Pancreas (tissue), 10 donors: Measurements from ENCODE around the gene ZMIZ1. TPM values are rescaled to one million over a fixed set of nuclear protein-coding genes. Genes with fewer than 3 reads are reported as not detected.

Experiments
- ATAC-seq, 4 donors: fragments of 200-7000 bp; cut with Tn5 transposase; one replicate each; pipeline versions ENCODE4 v1.8.0 to v1.9.1; 2020; ENCODE audit warnings: mild to moderate bottlenecking in 4 of 4, moderate library complexity in 4 of 4
- DNase-seq, 6 donors: peaks; one replicate each; pipeline ENCODE4 v3.0.0-alpha.2; 2020
- FAIRE-seq: peaks from 2 replicates; lab custom pipeline; 2012; peaks lifted over from hg19 to GRCh38; lab: Jason Lieb, UNC
- H3K27ac ChIP-seq, 4 donors: fragments of 200-600 bp; sonication (generic); 1 replicate in 3 of 4; 2 replicates in 1 of 4; pipeline versions ENCODE4 v1.5.0 to v1.8.0; 2020
- H3K27me3 ChIP-seq, 4 donors: fragments of 200-600 bp; one replicate each; pipeline ENCODE4 v1.8.0; 2021
- H3K36me3 ChIP-seq, 3 donors: fragments of 200-600 bp; sonication (generic) in 1 of 3; one replicate each; pipeline versions ENCODE4 v1.5.0 to v1.8.0; 2020 to 2021
- H3K4me1 ChIP-seq, 3 donors: fragments of 200-600 bp; one replicate each; pipeline ENCODE4 v1.8.0; 2021
- H3K4me3 ChIP-seq, 4 donors: fragments of 200-600 bp; sonication (generic) in 2 of 4; one replicate each; pipeline versions ENCODE4 v1.5.0 to v1.8.0; 2020 to 2021
- H3K9me3 ChIP-seq, 4 donors: fragments of 200-600 bp; one replicate each; pipeline ENCODE4 v1.8.0; 2021
- CTCF ChIP-seq, 4 donors: fragments of 200-600 bp; sonication (generic) in 3 of 4; IDR thresholded peaks; one replicate each; pipeline versions ENCODE4 v1.5.0 to v1.8.0; 2021; ENCODE audit warnings: antibody characterized with exemption in 4 of 4
- WGBS, 2 donors: extraction: QIAGEN DNeasy Blood & Tissue Kit; methylation state at CpG; one replicate each; pipeline ENCODE4 v1.1.7; 2013; 5-methylcytosine and 5-hydroxymethylcytosine counted together
- intact Hi-C, 3 donors: fragments of 100-400 bp; cut with DNase I; formaldehyde crosslinking; loops; one replicate each; pipeline versions ENCODE4 v1.11.1 to v1.14.2; 2022
- polyA plus RNA-seq, 2 donors: library from polyadenylated mRNA; stranded (reverse); fragments of 200-250 nt; gene quantifications; one replicate each; pipeline ENCODE4 v1.2.3, GENCODE V29; 2013
- total RNA-seq, 6 donors: library from RNA; stranded (reverse); fragmentation: NEBNext Ultra II Directional in 4 of 6; extraction: Animal tissue kit (Norgen Biotek cat#: 25700) in 4 of 6; gene quantifications; one replicate each; pipeline versions ENCODE4 v1.2.1 to v1.2.4, GENCODE V29; 2021 to 2023
- donor health status: healthy with polysubstance abuse.
- donor health status: DM: no; HTN: no; CAD: no; lungs with moderate emphysema.
- donor health status: DM: no; HTN: no; CAD: no.
- donor health status: control.
- donor health status: control.
- donor health status: Bipolar disorder and iron deficiency.
- donor health status: DM: yes; HTN: yes; CAD: no.
- donor health status: DM: no; HTN: no; CAD: no.
- donor health status: DM: no; HTN: no; CAD: no.
- donor health status: DM: yes; HTN: yes; CAD: no.

Gene ZMIZ1
- total and polyA plus RNA-seq, 8 donors, result 14.5 to 45.0 (median 21.9) TPM

GRCh38 chr10:79147796-79148451 is 79.2 kb downstream of the ZMIZ1 start:
- DNase-seq, result peak in 1 of 6 donors; percentile 61
- Histone ChIP-seq H3K4me1 (peaks cover 4 to 40% (median 13%) of the 10 kb centered on the region in 3 donors), H3K36me3 (no peaks in the 10 kb centered on the region), H3K9me3 (no peaks in the 10 kb centered on the region), H3K4me3 (no peak overlapping the region), H3K27ac (peak overlapping the region; percentile 23 to 78 (median 57)), H3K27me3 (no peaks in the 10 kb centered on the region)
- 64 to 68% methylated on average over 7 of the region's 7 CpGs for WGBS, 2 donors
- intact Hi-C loops, result no loop called here
- FAIRE-seq, result no peak
- no peak for TF ChIP-seq CTCF (IDR thresholded peaks at IDR 0.05)
- no peak for ATAC-seq

- Histone ChIP-seq H3K9me3 (no peaks in the 10 kb centered on the region), H3K4me3 (no peak overlapping the region), H3K4me1 (peaks cover 4 to 40% (median 13%) of the 10 kb centered on the region in 3 donors), H3K27me3 (no peaks in the 10 kb centered on the region), H3K27ac (peak overlapping the region; percentile 23 to 78 (median 55)), H3K36me3 (no peaks in the 10 kb centered on the region)
- TF ChIP-seq CTCF (IDR thresholded peaks at IDR 0.05), result no peak
- ATAC-seq, result peak in 3 of 4 donors; percentile 3 to 6 (median 4)
- DNase-seq, result peak in 2 of 6 donors; percentile 55 to 63
- intact Hi-C loops, result no loop called here
- WGBS, 2 donors, result 74 to 79% methylated on average over 16 of the region's 16 CpGs
- FAIRE-seq, result no peak
These were observed 79.9 kb downstream of the ZMIZ1 start for GRCh38 chr10:79148452-79149344.

GRCh38 chr10:79149345-79149661 is 80.5 kb downstream of the ZMIZ1 start:
- H3K9me3 ChIP-seq, result no peaks in the 10 kb centered on the region
- 84 to 86% methylated on average over 3 of the region's 3 CpGs for WGBS, 2 donors
- TF ChIP-seq CTCF (IDR thresholded peaks at IDR 0.05), result no peak
- H3K36me3 ChIP-seq, result no peaks in the 10 kb centered on the region
- H3K27ac ChIP-seq, result peak overlapping the region; percentile 23 to 78 (median 55)
- peaks cover 4 to 40% (median 11%) of the 10 kb centered on the region in 3 donors for H3K4me1 ChIP-seq
- no peak overlapping the region for H3K4me3 ChIP-seq
- ATAC-seq, result no peak
- DNase-seq, result peak in 1 of 6 donors; percentile 62
- H3K27me3 ChIP-seq, result no peaks in the 10 kb centered on the region
- FAIRE-seq, result no peak
- intact Hi-C loops, result no loop called here

GRCh38 chr10:79149662-79150443 is 81.1 kb downstream of the ZMIZ1 start:
- no peak for TF ChIP-seq CTCF (IDR thresholded peaks at IDR 0.05)
- DNase-seq, result peak in 4 of 6 donors; percentile 39 to 84 (median 62)
- Histone ChIP-seq H3K4me1 (peaks cover 4 to 36% (median 7%) of the 10 kb centered on the region in 3 donors), H3K27me3 (no peaks in the 10 kb centered on the region), H3K36me3 (no peaks in the 10 kb centered on the region), H3K27ac (peak overlapping the region; percentile 23 to 78 (median 55)), H3K4me3 (no peak overlapping the region), H3K9me3 (no peaks in the 10 kb centered on the region)
- whole genome bisulfite sequencing, 2 donors, result 56 to 63% methylated on average over 26 to 27 of the region's 27 CpGs
- intact Hi-C loops, result no loop called here
- ATAC-seq, result peak; percentile 25 to 45 (median 38)
- FAIRE-seq, result no peak
